ENCODE data around the gene CECR2. TPM values are rescaled to one million over a fixed set of nuclear protein-coding genes. Genes with fewer than 3 reads are reported as not detected.

The CECR2 gene
- total RNA-seq, 2 experiments from 2014 or later, result not detected

- H3K9me3 Mint-ChIP-seq, result no peaks in the 10 kb centered on the region
- H3K4me1 Mint-ChIP-seq (ENCODE audit: low read depth), result no peaks in the 10 kb centered on the region
- H3K27ac Mint-ChIP-seq, result no peak overlapping the region
- H3K36me3 ChIP-seq (ENCODE audit: insufficient read depth, low read length), result no peaks in the 10 kb centered on the region
- no peaks in the 10 kb centered on the region for H3K9me3 ChIP-seq (ENCODE audit: control insufficient read depth in 1 of 2, insufficient read depth in 1 of 2, low read length in 2 of 2)
- no peak overlapping the region for H3K4me3 Mint-ChIP-seq
- intact Hi-C loops (cut with DNase I, micrococcal nuclease), result no loop called here
- H3K27me3 Mint-ChIP-seq, result peaks cover 61% of the 10 kb centered on the region
- no peak for ATAC-seq (ENCODE audit: poor library complexity)
- H3K4me1 ChIP-seq (ENCODE audit: insufficient read depth, low read length), result no peaks in the 10 kb centered on the region
- ChIA-PET CTCF (no interaction called here), POLR2A (interaction anchor here (0.5 to 0.6 kb wide), 2 partner anchors 13 to 17 kb away, joined by 3 read pairs; no protein-coding TSS in a partner anchor)
- no peak for DNase-seq
- H3K27me3 ChIP-seq (ENCODE audit: control insufficient read depth in 1 of 2, insufficient read depth in 2 of 2, low read length in 2 of 2), result peaks cover 7 to 10% of the 10 kb centered on the region in 2 experiments
- no peak for TF ChIP-seq CTCF (IDR thresholded peaks at IDR 0.05)
- no peak overlapping the region for H3K4me3 ChIP-seq (ENCODE audit: low read length)
- no peaks in the 10 kb centered on the region for H3K36me3 Mint-ChIP-seq (ENCODE audit: low read depth)
- H3K27ac ChIP-seq (ENCODE audit: low read depth in 1 of 2, low read length in 2 of 2), result no peak overlapping the region
Observed at GRCh38 chr22:17472932-17473331, 103.7 kb downstream of the CECR2 start.

GRCh38 chr22:17475318-17476230 is 106.3 kb downstream of the CECR2 start:
- no peaks in the 10 kb centered on the region for H3K36me3 Mint-ChIP-seq (ENCODE audit: low read depth)
- DNase-seq (no peak), ATAC-seq (ENCODE audit: poor library complexity) (no peak)
- H3K27ac ChIP-seq (ENCODE audit: low read depth in 1 of 2, low read length in 2 of 2), result no peak overlapping the region
- no peak overlapping the region for H3K4me3 ChIP-seq (ENCODE audit: low read length)
- no peaks in the 10 kb centered on the region for H3K4me1 ChIP-seq (ENCODE audit: insufficient read depth, low read length)
- H3K9me3 Mint-ChIP-seq, result no peaks in the 10 kb centered on the region
- ChIA-PET POLR2A (no interaction called here), CTCF (interaction anchor here (0.5 to 1.3 kb wide), 2 partner anchors 23 to 39 kb away, joined by 4 read pairs; no protein-coding TSS in a partner anchor)
- H3K4me3 Mint-ChIP-seq, result no peak overlapping the region
- H3K27ac Mint-ChIP-seq, result no peak overlapping the region
- no peaks in the 10 kb centered on the region for H3K36me3 ChIP-seq (ENCODE audit: insufficient read depth, low read length)
- intact Hi-C loops (cut with DNase I, micrococcal nuclease), result no loop called here
- TF ChIP-seq CTCF (IDR thresholded peaks at IDR 0.05), result no peak
- peaks cover 7 to 10% of the 10 kb centered on the region in 2 experiments for H3K27me3 ChIP-seq (ENCODE audit: control insufficient read depth in 1 of 2, insufficient read depth in 2 of 2, low read length in 2 of 2)
- peaks cover 56% of the 10 kb centered on the region for H3K27me3 Mint-ChIP-seq
- H3K4me1 Mint-ChIP-seq (ENCODE audit: low read depth), result no peaks in the 10 kb centered on the region
- H3K9me3 ChIP-seq (ENCODE audit: control insufficient read depth in 1 of 2, insufficient read depth in 1 of 2, low read length in 2 of 2), result no peaks in the 10 kb centered on the region

- H3K9me3 ChIP-seq (ENCODE audit: control insufficient read depth in 1 of 2, insufficient read depth in 1 of 2, low read length in 2 of 2), result no peaks in the 10 kb centered on the region
- H3K4me3 Mint-ChIP-seq, result no peak overlapping the region
- no peak overlapping the region for H3K4me3 ChIP-seq (ENCODE audit: low read length)
- H3K4me1 ChIP-seq (ENCODE audit: insufficient read depth, low read length), result no peaks in the 10 kb centered on the region
- no peaks in the 10 kb centered on the region for H3K9me3 Mint-ChIP-seq
- ChIA-PET POLR2A (no interaction called here), CTCF (interaction anchor here (1.3 kb wide), 1 partner anchor 22 kb away, joined by 4 read pairs; no protein-coding TSS in a partner anchor)
- no peaks in the 10 kb centered on the region for H3K36me3 Mint-ChIP-seq (ENCODE audit: low read depth)
- no peak overlapping the region for H3K27ac Mint-ChIP-seq
- no peaks in the 10 kb centered on the region for H3K4me1 Mint-ChIP-seq (ENCODE audit: low read depth)
- ATAC-seq (ENCODE audit: poor library complexity) (no peak), DNase-seq (no peak)
- H3K36me3 ChIP-seq (ENCODE audit: insufficient read depth, low read length), result no peaks in the 10 kb centered on the region
- H3K27me3 Mint-ChIP-seq, result peaks cover 45% of the 10 kb centered on the region
- peaks cover 7 to 10% of the 10 kb centered on the region in 2 experiments for H3K27me3 ChIP-seq (ENCODE audit: control insufficient read depth in 1 of 2, insufficient read depth in 2 of 2, low read length in 2 of 2)
- H3K27ac ChIP-seq (ENCODE audit: low read depth in 1 of 2, low read length in 2 of 2), result no peak overlapping the region
- intact Hi-C loops (cut with DNase I, micrococcal nuclease), result no loop called here
- no peak for TF ChIP-seq CTCF (IDR thresholded peaks at IDR 0.05)
Observed at GRCh38 chr22:17476838-17477237, 107.6 kb downstream of the CECR2 start.

All from CD4-positive, alpha-beta T cell (primary cell).